ENCODE data around the gene EBLN1. TPM values are rescaled to one million over a fixed set of nuclear protein-coding genes. Genes with fewer than 3 reads are reported as not detected.

The EBLN1 gene
- polyA plus RNA-seq, 2 of the 4 experiments (the other 2 are of a cell fraction) = not detected

- TF ChIP-seq RCOR1 (IDR thresholded peaks at IDR 0.05; ENCODE audit: low read depth, low read length) (no peak), CTCF (IDR thresholded peaks at IDR 0.05) (no peak), KDM1A (IDR thresholded peaks at IDR 0.05; ENCODE audit: low read depth) (no peak)
- Histone ChIP-seq H3K4me1 (no peaks in the 10 kb centered on the region), H3K4me2 (no peak overlapping the region), H3K4me3 (no peak overlapping the region), H3K9me3 (no peaks in the 10 kb centered on the region), H3K27ac (no peak overlapping the region)
- FAIRE-seq = no peak
- ChIA-PET CTCF (interaction anchor here (1.3 kb wide), 1 partner anchor 11 kb away, joined by 3 read pairs; no protein-coding TSS in a partner anchor), POLR2A (no interaction called here)
- ATAC-seq = no peak
- 46% methylated on average over 2 of the region's 2 CpGs for WGBS (ENCODE audit: missing lambda C conversion rate)
- DNase-seq (ENCODE audit: low read depth in 1 of 2, low spot score in 1 of 2) = no peak
These were observed 45.3 kb upstream of the EBLN1 start for GRCh38 chr10:22263106-22263505.

GRCh38 chr10:22259280-22259679 is 41.5 kb upstream of the EBLN1 start:
- Histone ChIP-seq H3K27ac (no peak overlapping the region), H3K9me3 (no peaks in the 10 kb centered on the region), H3K4me1 (no peaks in the 10 kb centered on the region), H3K4me2 (no peak overlapping the region), H3K4me3 (no peak overlapping the region)
- POLR2A ChIA-PET = interaction anchor here (1.1 to 1.6 kb wide), 2 partner anchors 30 to 57 kb away, joined by 4 read pairs; partner anchors contain the start of gene COMMD3
- DNase-seq (ENCODE audit: low read depth in 1 of 2, low spot score in 1 of 2) (peak in 1 of 2 experiments; percentile 27), ATAC-seq (peak; percentile 47 to 57; a peak in 5 of 6 replicates), FAIRE-seq (no peak)
- 67% methylated on average over 3 of the region's 3 CpGs for WGBS (ENCODE audit: missing lambda C conversion rate)
- CTCF ChIA-PET = interaction anchor here (1.0 to 2.1 kb wide), 5 partner anchors 16 to 763 kb away, joined by 3 to 9 read pairs (median 3); no protein-coding TSS in a partner anchor
- TF ChIP-seq CHD2 (IDR thresholded peaks at IDR 0.05; ENCODE audit: low read length, partially characterized antibody) = no peak
- TF ChIP-seq MAX (IDR thresholded peaks at IDR 0.05) = no peak
- peak; percentile 19 to 38; a peak in 2 of 5 replicates for TF ChIP-seq RAD21 (conservative IDR thresholded peaks at IDR 0.05 in 1 of 2, IDR thresholded peaks at IDR 0.05 in 1 of 2)

- TF ChIP-seq SREBF2 (IDR thresholded peaks at IDR 0.05) (no peak), CTCF (IDR thresholded peaks at IDR 0.05) (no peak), RCOR1 (IDR thresholded peaks at IDR 0.05; ENCODE audit: low read depth, low read length) (no peak), EP300 (IDR thresholded peaks at IDR 0.05) (no peak), ZNF302 (CRISPR knock-in tag; IDR thresholded peaks at IDR 0.05) (no peak), REST (IDR thresholded peaks at IDR 0.05) (no peak), SMC3 (IDR thresholded peaks at IDR 0.05) (no peak), HES2 (IDR thresholded peaks at IDR 0.05) (no peak), ZC3H11A (IDR thresholded peaks at IDR 0.05) (no peak), RNF2 (IDR thresholded peaks at IDR 0.05; ENCODE audit: borderline replicate concordance, low read depth) (no peak)
- WGBS (ENCODE audit: missing lambda C conversion rate) = 69% methylated on average over 3 of the region's 3 CpGs
- DNase-seq (ENCODE audit: low read depth in 1 of 2, low spot score in 1 of 2) (no peak), ATAC-seq (no peak), FAIRE-seq (no peak)
- ChIA-PET CTCF (interaction anchor here (1.4 to 2.1 kb wide), 2 partner anchors 34 to 731 kb away, joined by 3 to 9 read pairs; no protein-coding TSS in a partner anchor), POLR2A (interaction anchor here (1.1 to 1.6 kb wide), 2 partner anchors 30 to 58 kb away, joined by 4 read pairs; partner anchors contain the start of gene COMMD3)
- no peaks in the 10 kb centered on the region for H3K9me3 ChIP-seq
- no peak overlapping the region for H3K27ac ChIP-seq
- no peak overlapping the region for H3K4me3 ChIP-seq
- no peaks in the 10 kb centered on the region for H3K4me1 ChIP-seq
- no peak overlapping the region for H3K4me2 ChIP-seq
These were observed 40.7 kb upstream of the EBLN1 start for GRCh38 chr10:22258471-22258870.

All from A549 (cell line).